H1 (cell line): ENCODE measurements around the gene UBE2Q2. TPM values are rescaled to one million over a fixed set of nuclear protein-coding genes. Genes with fewer than 3 reads are reported as not detected.

Experiments used
- CREB1 ChIP-seq: IDR thresholded peaks from 2 replicates; pipeline ENCODE4 v1.6.1; 2012; ENCODE audit warnings: inconsistent platforms
- CTBP2 ChIP-seq: IDR thresholded peaks from 2 replicates; pipeline ENCODE4 v1.7.0; 2011; ENCODE audit warnings: borderline replicate concordance, mild to moderate bottlenecking, moderate library complexity, mixed read lengths, low read length; ENCODE audit not compliant: insufficient read depth, insufficient read length
- CTCF ChIP-seq, 3 experiments: IDR thresholded peaks; 1 replicate in 2 of 3; 2 replicates in 1 of 3; pipeline versions ENCODE4 v1.5.1 to v1.6.1; 2011; ENCODE audit warnings: low read length in 3 of 3, mild to moderate bottlenecking in 3 of 3, inconsistent platforms in 2 of 3, low read depth in 1 of 3, moderate library complexity in 1 of 3; ENCODE audit not compliant: insufficient read depth in 1 of 3; ENCODE audit errors: control extremely low read depth in 1 of 3
- EGR1 ChIP-seq: IDR thresholded peaks from 2 replicates; pipeline ENCODE4 v1.6.1; 2011; ENCODE audit warnings: low read depth, low read length, borderline replicate concordance
- EZH2 ChIP-seq: fragments of 200-600 bp; sonication (generic); IDR thresholded peaks from 2 replicates; pipeline ENCODE4 v1.7.1; 2012; ENCODE audit warnings: low read depth, mild to moderate bottlenecking, moderate library complexity, low read length, inconsistent platforms; ENCODE audit not compliant: severe bottlenecking
- HDAC2 ChIP-seq, 2 experiments: fragments of 300-600 bp in 1 of 2; sonication (generic) in 1 of 2; IDR thresholded peaks; 2 replicates each; pipeline ENCODE4 v1.6.1; 2011 to 2012; ENCODE audit warnings: low read depth in 2 of 2, low read length in 2 of 2, mild to moderate bottlenecking in 2 of 2, moderate library complexity in 2 of 2, borderline replicate concordance in 1 of 2, inconsistent platforms in 1 of 2
- KDM1A ChIP-seq: fragments of 200-600, 300-600 bp; sonication (generic); IDR thresholded peaks from 2 replicates; pipeline ENCODE4 v1.7.1; 2016; ENCODE audit warnings: mild to moderate bottlenecking, low read length, borderline replicate concordance
- PHF8 ChIP-seq: fragments of 200-600 bp; sonication (generic); conservative IDR thresholded peaks from 2 replicates; pipeline ENCODE4 v1.7.1; 2012; ENCODE audit warnings: low read depth, mild to moderate bottlenecking, inconsistent platforms, low read length, moderate library complexity
- POLR2AphosphoS5 ChIP-seq: IDR thresholded peaks from 2 replicates; pipeline ENCODE4 v1.6.1; 2011; ENCODE audit warnings: low read depth, low read length
- RNF2 ChIP-seq: fragments of 200-900, 300-1000 bp; sonication (generic); IDR thresholded peaks from 2 replicates; pipeline ENCODE4 v1.7.1; 2016; ENCODE audit warnings: borderline replicate concordance, low read depth, mild to moderate bottlenecking, antibody characterized with exemption, low read length; ENCODE audit not compliant: poor library complexity, severe bottlenecking; ENCODE audit errors: missing control alignments
- TAF1 ChIP-seq: IDR thresholded peaks from 2 replicates; pipeline ENCODE4 v1.6.1; 2011; ENCODE audit warnings: mild to moderate bottlenecking, low read depth, low read length
- TAF7 ChIP-seq: optimal IDR thresholded peaks from 2 replicates; pipeline ENCODE3; 2011; ENCODE audit warnings: low read depth, mild to moderate bottlenecking, inconsistent platforms, low read length, moderate library complexity, borderline replicate concordance
- TBP ChIP-seq: IDR thresholded peaks from 2 replicates; pipeline ENCODE4 v1.6.1; 2011; ENCODE audit warnings: low read depth, low read length, improper control_type of control experiment
- TCF12 ChIP-seq: IDR thresholded peaks from 2 replicates; pipeline ENCODE4 v1.6.1; 2011; ENCODE audit warnings: low read depth, mild to moderate bottlenecking, low read length
- polyA plus RNA-seq, 7 experiments: library from polyadenylated mRNA; depleted of rRNA in 3 of 7; stranded (reverse) in 5 of 7; unstranded in 2 of 7; fragments of >200 nt in 5 of 7; fragments of 200-250 nt in 2 of 7; gene quantifications; 1 replicate in 5 of 7; 2 replicates in 1 of 7; 4 replicates in 1 of 7; pipeline versions ENCODE4 v1.2.1 to v1.2.3, GENCODE V29; 2011 to 2013; ENCODE audit warnings: missing spikeins in 2 of 7, mixed read lengths in 2 of 7
- total RNA-seq: library from RNA; stranded (reverse); fragmentation: NEBNext Ultra II Directional; extraction: Animal tissue kit (Norgen Biotek cat#: 25700); gene quantifications from 2 replicates; pipeline ENCODE4 v1.2.1, GENCODE V29; 2021
- TF ChIP-seq, protein P1 (sequence below): IDR thresholded peaks from 2 replicates; pipeline ENCODE4 v1.6.1; 2012; ENCODE audit warnings: inconsistent platforms
- TF ChIP-seq, protein P2 (sequence below): IDR thresholded peaks from 2 replicates; pipeline ENCODE4 v1.6.1; 2012; ENCODE audit warnings: low read length, inconsistent platforms

Gene UBE2Q2
- total and polyA plus RNA-seq, 2 of the 8 experiments (the other 6 are each of a cell fraction or from before 2014, with no cell fraction given): 10.1 to 22.7 TPM

DNA sequence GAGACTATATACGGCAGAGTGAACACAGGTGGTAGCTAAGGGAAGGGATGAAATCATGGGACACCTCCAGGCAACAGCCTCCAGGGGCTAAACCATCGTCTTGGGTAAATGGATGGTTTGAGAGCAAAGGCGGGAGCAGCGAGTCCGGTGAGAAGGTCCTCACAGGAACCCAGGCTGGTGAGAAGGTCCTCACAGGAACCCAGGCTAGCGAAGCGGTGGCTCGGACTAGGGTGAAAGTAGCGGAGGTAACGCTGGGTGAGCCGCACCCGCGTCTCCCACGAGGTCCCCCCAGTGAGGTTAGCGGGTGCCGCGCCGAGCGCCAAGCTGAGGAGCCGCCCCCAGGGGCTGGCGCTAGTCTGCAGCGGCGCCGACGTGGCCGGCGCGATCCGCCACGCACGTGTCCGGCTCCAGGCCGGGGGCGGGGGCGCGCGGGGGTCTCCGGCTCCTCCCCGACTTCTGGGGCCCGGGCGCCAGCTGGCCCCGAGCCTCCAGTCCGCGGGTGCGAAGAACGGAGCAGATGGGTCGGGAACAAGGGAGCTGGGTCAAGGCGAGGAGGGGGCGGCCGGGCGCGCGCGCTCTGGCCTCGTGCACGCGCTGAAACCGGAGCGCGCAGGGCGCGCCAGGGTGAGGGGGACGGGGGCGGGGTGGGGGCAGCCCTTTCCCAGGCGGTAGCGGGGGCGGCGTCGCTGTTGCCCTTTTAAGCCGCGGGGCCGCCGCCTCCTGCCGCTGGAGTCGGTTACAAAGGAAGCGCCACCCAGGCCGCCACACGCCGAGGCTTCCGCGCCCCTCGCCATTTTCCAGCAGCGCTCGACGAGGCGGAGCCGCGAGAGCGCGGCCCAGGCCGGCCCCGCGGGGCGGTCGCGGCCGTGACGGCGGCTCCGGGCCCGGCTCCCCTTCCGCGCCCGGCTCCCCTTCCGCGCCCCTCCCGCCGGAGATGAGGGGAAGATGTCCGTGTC is at the start of gene UBE2Q2 (continued):
- TF ChIP-seq CTCF (IDR thresholded peaks at IDR 0.05; ENCODE audit: control extremely low read depth in 1 of 3, insufficient read depth in 1 of 3, low read depth in 1 of 3, low read length in 3 of 3) (peak in 1 of 3 experiments; percentile 7; a peak in 1 of 4 replicates), CTBP2 (no peak), TBP (peak; percentile 63), EGR1 (peak; percentile 85; the same call in 1 of the 2 replicates), CREB1 (peak; percentile 8; the same call in 1 of the 2 replicates), PHF8 (0 out of 2 replicates have a peak, but pooled peaks have one; percentile 70), TCF12 (peak; percentile 41; the same call in 1 of the 2 replicates), HDAC2 (IDR thresholded peaks at IDR 0.05; ENCODE audit: borderline replicate concordance in 1 of 2, low read depth in 2 of 2, low read length in 2 of 2) (peak in 1 of 2 experiments; percentile 25; a peak in 1 of 4 replicates), TAF7 (peak; percentile 39), RNF2 (peak; percentile 44), POLR2AphosphoS5 (peak; percentile 35), EZH2 (no peak), TAF1 (peak; percentile 88), KDM1A (0 out of 2 replicates have a peak, but pooled peaks have one; percentile 53)
- TF ChIP-seq, protein P1, sequence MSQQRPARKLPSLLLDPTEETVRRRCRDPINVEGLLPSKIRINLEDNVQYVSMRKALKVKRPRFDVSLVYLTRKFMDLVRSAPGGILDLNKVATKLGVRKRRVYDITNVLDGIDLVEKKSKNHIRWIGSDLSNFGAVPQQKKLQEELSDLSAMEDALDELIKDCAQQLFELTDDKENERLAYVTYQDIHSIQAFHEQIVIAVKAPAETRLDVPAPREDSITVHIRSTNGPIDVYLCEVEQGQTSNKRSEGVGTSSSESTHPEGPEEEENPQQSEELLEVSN: peak; percentile 95
- TF ChIP-seq, protein P2, sequence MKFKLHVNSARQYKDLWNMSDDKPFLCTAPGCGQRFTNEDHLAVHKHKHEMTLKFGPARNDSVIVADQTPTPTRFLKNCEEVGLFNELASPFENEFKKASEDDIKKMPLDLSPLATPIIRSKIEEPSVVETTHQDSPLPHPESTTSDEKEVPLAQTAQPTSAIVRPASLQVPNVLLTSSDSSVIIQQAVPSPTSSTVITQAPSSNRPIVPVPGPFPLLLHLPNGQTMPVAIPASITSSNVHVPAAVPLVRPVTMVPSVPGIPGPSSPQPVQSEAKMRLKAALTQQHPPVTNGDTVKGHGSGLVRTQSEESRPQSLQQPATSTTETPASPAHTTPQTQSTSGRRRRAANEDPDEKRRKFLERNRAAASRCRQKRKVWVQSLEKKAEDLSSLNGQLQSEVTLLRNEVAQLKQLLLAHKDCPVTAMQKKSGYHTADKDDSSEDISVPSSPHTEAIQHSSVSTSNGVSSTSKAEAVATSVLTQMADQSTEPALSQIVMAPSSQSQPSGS: no peak
